Transverse colon (tissue), 4 donors: Measurements from ENCODE around the gene OCA2.

ENCODE experiments used
- POLR2AphosphoS5 ChIP-seq, 3 donors: sonication (generic); formaldehyde crosslinking; IDR thresholded peaks; one replicate each; pipeline ENCODE4 v1.6.1; 2016; ENCODE audit warnings: antibody characterized with exemption in 3 of 3
- TF ChIP-seq, protein P1 (sequence below), 5 experiments: fragments of 200-600 bp in 3 of 5; fragments of 450-650 bp in 2 of 5; sonication (generic) in 3 of 5; IDR thresholded peaks; 1 replicate in 2 of 5; 2 replicates in 3 of 5; pipeline ENCODE4 v1.5.1; 2016 to 2017; ENCODE audit warnings: antibody characterized with exemption in 5 of 5, inconsistent platforms in 3 of 5, mild to moderate bottlenecking in 2 of 5, moderate library complexity in 1 of 5

GRCh38 chr15:28117432-28117990 is 18.4 kb upstream of the OCA2 start:
- TF ChIP-seq, protein P1, sequence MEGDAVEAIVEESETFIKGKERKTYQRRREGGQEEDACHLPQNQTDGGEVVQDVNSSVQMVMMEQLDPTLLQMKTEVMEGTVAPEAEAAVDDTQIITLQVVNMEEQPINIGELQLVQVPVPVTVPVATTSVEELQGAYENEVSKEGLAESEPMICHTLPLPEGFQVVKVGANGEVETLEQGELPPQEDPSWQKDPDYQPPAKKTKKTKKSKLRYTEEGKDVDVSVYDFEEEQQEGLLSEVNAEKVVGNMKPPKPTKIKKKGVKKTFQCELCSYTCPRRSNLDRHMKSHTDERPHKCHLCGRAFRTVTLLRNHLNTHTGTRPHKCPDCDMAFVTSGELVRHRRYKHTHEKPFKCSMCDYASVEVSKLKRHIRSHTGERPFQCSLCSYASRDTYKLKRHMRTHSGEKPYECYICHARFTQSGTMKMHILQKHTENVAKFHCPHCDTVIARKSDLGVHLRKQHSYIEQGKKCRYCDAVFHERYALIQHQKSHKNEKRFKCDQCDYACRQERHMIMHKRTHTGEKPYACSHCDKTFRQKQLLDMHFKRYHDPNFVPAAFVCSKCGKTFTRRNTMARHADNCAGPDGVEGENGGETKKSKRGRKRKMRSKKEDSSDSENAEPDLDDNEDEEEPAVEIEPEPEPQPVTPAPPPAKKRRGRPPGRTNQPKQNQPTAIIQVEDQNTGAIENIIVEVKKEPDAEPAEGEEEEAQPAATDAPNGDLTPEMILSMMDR (IDR thresholded peaks at IDR 0.05) = no peak
- TF ChIP-seq POLR2AphosphoS5 (IDR thresholded peaks at IDR 0.05) = no peak
